GM13977 (cell line): ENCODE data around the gene EFR3B.

Experiments used
- DNase-seq: peaks from one replicate; pipeline ENCODE4 v3.0.0; 2012; ENCODE audit warnings: low spot score
- in situ Hi-C: fragments of 300-500 bp; cut with MboI; formaldehyde crosslinking; loops from one replicate; pipeline ENCODE4 v1.12.0; 2022; ENCODE audit warnings: low sequenced_read_pairs, low pct_unique_long_range_greater_than_20kb, mixed read lengths, inconsistent platforms; ENCODE audit not compliant: unreplicated experiment
- TF ChIP-seq, protein P1 (sequence below): IDR thresholded peaks from 2 replicates; pipeline ENCODE4 v1.5.1; 2012; ENCODE audit warnings: mild to moderate bottlenecking, control low read depth; ENCODE audit not compliant: insufficient read depth; ENCODE audit errors: extremely low read depth, missing control alignments

The EFR3B gene

DNA sequence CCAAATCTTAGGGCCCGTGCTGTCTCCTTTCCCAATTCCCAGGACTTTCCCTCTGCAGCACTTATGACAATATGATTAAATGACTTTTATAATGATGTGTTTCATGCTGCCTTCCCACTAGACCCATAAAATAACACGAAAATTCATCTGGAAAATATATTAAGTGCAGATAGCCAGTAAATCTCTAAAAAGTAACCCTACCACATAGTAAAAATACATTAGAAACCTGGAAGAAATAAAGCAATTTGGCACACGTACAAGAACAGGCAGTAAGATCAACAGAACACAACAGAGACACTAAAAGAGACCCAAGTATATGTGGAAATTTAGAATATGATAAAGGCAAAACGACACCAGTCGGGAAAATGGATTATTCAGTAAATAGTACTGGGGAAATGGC, 156.7 kb downstream of the EFR3B start:
- in situ Hi-C loops: no loop called here
- TF ChIP-seq, protein P1, sequence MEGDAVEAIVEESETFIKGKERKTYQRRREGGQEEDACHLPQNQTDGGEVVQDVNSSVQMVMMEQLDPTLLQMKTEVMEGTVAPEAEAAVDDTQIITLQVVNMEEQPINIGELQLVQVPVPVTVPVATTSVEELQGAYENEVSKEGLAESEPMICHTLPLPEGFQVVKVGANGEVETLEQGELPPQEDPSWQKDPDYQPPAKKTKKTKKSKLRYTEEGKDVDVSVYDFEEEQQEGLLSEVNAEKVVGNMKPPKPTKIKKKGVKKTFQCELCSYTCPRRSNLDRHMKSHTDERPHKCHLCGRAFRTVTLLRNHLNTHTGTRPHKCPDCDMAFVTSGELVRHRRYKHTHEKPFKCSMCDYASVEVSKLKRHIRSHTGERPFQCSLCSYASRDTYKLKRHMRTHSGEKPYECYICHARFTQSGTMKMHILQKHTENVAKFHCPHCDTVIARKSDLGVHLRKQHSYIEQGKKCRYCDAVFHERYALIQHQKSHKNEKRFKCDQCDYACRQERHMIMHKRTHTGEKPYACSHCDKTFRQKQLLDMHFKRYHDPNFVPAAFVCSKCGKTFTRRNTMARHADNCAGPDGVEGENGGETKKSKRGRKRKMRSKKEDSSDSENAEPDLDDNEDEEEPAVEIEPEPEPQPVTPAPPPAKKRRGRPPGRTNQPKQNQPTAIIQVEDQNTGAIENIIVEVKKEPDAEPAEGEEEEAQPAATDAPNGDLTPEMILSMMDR: no peak
- DNase-seq: no peak

DNA sequence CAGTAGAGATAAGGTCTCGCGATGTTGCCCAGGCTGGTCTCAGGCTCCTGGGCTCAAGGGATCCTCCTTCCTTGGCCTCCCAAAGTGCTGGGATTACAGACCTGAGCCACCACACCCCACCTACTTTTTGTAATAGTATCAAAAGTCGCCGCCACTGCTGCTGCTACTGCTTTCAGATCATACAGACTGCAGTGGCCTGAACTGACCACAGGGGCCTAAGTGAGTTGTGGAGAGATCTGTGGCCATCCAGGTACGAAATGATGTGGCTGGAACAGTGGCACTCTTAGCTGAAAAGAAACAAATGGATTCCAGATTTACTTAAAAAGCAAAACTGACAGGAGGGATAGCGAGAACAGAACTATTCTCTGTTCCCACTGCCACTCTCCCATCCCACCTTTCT, 159.4 kb downstream of the EFR3B start:
- no peak for DNase-seq
- in situ Hi-C loops: no loop called here

DNA sequence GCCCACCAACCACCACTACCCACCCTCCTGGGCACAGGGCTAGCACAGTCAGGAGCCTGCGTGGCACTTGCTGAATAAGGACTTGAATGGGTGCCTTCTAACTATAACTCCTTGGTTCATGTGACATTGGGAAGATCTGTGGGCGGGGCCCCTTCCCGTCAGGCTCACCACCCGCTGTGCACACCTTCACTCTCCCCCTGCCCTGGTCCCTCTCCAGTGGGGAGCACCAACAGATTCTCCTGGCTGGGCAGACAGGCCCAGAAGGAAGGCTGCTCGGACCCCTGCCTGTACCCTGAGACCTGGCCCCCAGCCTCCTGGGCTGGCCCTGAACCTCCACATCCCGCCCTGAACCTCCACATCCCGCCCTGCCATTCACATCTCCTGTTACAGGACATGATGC, 159.9 kb downstream of the EFR3B start:
- in situ Hi-C loops: no loop called here
- TF ChIP-seq, protein P1: no peak
- no peak for DNase-seq

More for the DNA sequence above, 159.4 kb downstream of the EFR3B start:
- TF ChIP-seq, protein P1: peak; percentile 27

DNA sequence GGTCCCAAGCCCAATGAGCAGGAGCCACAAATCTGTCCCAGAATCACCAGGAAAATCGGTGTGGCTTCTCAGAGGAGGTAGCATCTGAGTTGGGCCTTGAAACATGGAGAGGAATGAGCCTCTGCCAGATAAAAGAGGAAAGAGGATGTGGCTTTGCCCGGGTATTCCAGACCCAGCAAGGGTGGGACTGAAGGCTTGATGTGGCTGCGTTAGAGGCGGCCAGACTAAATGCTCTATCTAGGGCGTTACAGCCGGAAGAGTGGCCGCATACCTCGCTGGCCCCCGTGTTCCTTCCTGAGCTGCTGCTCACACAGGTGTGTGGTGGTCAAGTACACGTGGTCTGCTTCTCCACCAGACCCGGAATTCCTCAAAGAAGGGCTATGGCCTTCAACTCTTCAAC, 160.4 kb downstream of the EFR3B start:
- TF ChIP-seq, protein P1: no peak
- in situ Hi-C loops: no loop called here
- no peak for DNase-seq

DNA sequence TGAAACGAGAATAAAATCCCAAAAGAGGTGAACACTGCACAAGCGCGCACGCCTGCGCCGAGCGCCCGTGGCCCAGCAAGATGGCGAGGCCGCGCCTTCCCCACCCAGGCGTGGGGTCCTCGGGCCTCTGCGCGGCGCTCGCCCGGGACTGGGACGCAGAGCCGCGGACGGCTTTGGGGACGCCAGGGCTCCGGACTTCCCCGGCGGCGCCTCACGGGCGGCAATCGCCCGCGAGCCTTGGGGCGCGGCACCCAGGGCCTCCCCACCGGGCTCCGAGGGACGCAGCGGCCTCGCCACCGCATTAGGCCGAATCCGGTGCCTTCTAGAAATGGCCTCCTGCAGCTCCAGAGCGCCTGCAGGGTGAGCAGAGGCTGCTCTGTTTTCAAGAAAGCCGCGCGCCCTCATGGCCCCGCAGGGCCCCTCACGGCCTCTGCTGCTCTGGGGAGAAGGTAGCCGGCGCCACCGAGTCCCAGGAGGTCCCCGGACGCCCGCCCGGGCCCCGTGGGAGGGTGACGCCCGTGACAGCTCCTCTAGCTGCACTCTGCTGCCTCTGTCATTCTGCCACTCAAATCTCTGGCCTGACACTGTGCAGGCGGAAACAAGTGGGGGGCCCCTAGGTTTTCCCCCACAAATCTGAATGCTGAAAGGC, 162.4 kb downstream of the EFR3B start:
- peak; percentile 80 for DNase-seq
- in situ Hi-C loops: no loop called here
- TF ChIP-seq, protein P1: no peak

DNA sequence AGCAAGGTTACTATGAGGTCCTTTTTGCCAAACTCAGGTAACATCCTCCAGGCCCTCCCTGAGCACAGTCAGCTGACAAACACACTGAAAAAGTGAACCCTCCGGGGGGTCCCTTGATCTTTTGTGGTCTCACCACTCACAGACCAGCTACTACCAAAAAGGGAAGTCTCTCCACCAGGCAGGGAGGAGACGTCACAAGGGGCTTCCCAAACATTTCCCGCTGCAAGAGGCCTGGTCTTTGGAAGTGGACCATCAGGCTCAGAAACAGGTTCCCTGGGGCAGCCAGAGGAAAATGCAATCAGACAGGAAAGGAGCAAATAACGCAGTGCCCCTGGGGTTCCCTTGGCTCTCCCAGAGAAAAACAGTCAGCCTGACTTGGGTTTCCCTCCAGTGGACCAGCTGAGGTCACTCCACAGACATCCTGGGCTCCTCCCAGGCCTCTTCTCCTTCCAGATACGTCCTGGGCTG, 165.2 kb downstream of the EFR3B start:
- DNase-seq: peak; percentile 58
- in situ Hi-C loops: no loop called here
- TF ChIP-seq, protein P1: no peak
